SK-N-SH (cell line): ENCODE data around the gene MIAT.

ENCODE experiments used
- CTCF ChIP-seq: fragments of 200-600 bp; sonication (generic); IDR thresholded peaks from 2 replicates; pipeline ENCODE4 v1.6.1; 2017; ENCODE audit warnings: antibody characterized with exemption, mild to moderate bottlenecking, moderate library complexity
- EZH2phosphoT487 ChIP-seq: fragments of 200-600 bp; sonication (generic); IDR thresholded peaks from 2 replicates; pipeline ENCODE4 v1.6.1; 2017; ENCODE audit warnings: low read depth, mixed run types, mild to moderate bottlenecking, antibody characterized with exemption, moderate library complexity, borderline replicate concordance
- GATA2 ChIP-seq: sonication (generic); formaldehyde crosslinking; IDR thresholded peaks from 2 replicates; pipeline ENCODE4 v1.5.0; 2020; ENCODE audit warnings: mild to moderate bottlenecking, missing genetic modification reagents
- MAX ChIP-seq: IDR thresholded peaks from 2 replicates; pipeline ENCODE4 v1.4.0; 2012; ENCODE audit warnings: low read depth
- RAD21 ChIP-seq: IDR thresholded peaks from 2 replicates; pipeline ENCODE4 v1.6.1; 2012; ENCODE audit warnings: mild to moderate bottlenecking, low read length
- SIN3A ChIP-seq: IDR thresholded peaks from 2 replicates; pipeline ENCODE4 v1.6.1; 2012; ENCODE audit warnings: low read depth, mild to moderate bottlenecking, low read length, moderate library complexity, borderline replicate concordance

- TF ChIP-seq CTCF: no peak
- no peak for TF ChIP-seq EZH2phosphoT487
- TF ChIP-seq GATA2 (CRISPR knock-in tag): no peak
- TF ChIP-seq SIN3A: no peak
- TF ChIP-seq RAD21: no peak
- no peak for TF ChIP-seq MAX
These were observed 23.2 kb upstream of the MIAT start for GRCh38 chr22:26634189-26634588.
